Astrocyte of the cerebellum (primary cell): ENCODE results near the gene FAM228B.

Source experiments
- DNase-seq: peaks from one replicate; pipeline ENCODE4 v3.0.0-alpha.2; 2011; ENCODE audit warnings: low read depth
- H3K4me3 ChIP-seq: 2 replicates; pipeline ENCODE4 v1.5.1; 2011; ENCODE audit warnings: mild to moderate bottlenecking, low read depth, low read length, moderate library complexity
- CTCF ChIP-seq: IDR thresholded peaks from 2 replicates; pipeline ENCODE4 v1.5.1; 2012; ENCODE audit warnings: low read length, low read depth, moderate library complexity, mild to moderate bottlenecking; ENCODE audit errors: missing control alignments
- in situ Hi-C: cut with HindIII; loops from 2 replicates; pipeline ENCODE4 v1.10.0; 2017; ENCODE audit warnings: low sequenced_read_pairs

The FAM228B gene

DNA sequence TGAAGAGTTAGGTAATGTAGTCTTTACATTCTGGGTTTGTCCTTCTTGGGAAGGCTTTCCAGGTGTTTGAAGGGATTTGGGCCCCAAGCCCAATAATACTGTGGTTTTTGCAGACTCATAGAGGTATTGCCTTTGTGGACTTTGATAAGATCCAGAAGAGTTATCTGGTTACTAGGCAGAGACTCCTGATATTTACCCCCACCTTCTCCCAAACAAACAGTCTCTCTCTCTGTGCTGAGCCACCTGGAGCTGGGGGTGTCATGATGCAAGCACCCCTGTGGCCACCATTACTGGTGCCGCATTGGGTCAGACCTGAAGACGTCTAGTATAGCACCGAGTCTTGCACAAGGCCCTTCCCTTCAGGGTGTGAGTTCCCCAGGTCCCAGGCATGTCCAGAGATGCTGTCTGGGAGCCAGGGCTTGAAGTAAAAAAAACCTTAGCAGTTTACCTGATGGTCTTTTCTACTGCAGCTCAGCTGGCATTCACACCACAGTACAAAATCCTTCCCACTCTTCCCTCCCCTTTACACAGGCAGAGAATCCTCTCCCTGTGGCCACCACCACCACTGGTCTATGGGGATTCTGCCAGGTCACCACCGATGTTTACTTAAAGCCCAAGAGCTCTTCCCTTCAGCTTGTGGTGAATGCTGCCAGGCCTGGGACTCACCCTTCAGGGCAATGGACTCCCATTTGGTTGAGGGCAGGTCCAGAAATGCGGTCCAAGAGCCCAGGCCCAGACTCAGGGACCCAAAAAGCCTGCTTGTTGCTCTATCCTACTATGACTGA lies 29.3 kb downstream of the FAM228B start:
- no peak overlapping the region for H3K4me3 ChIP-seq
- TF ChIP-seq CTCF, result no peak
- in situ Hi-C loops, result no loop called here
- no peak for DNase-seq

DNA sequence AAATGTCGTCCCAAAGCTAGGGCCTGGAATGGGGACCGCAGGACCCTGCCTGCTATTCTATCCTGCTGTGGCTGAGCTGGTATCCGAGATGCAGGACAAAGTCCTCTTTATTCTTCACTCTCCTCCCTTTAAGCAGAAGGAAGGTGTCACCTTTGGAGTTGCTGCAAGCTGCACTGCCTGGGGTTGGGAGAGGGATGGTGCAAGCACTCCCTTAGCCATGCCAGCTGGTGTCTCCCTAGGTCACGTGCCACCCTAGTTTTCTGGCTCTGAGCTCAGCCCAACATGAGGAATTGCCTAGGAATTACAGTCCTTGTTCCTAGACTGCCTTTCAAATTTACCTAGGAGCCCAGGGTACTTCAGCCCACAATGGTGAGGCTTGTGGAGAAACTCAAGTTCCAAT lies 30.2 kb downstream of the FAM228B start:
- no peak overlapping the region for H3K4me3 ChIP-seq
- no peak for DNase-seq
- in situ Hi-C loops, result no loop called here
- no peak for TF ChIP-seq CTCF

DNA sequence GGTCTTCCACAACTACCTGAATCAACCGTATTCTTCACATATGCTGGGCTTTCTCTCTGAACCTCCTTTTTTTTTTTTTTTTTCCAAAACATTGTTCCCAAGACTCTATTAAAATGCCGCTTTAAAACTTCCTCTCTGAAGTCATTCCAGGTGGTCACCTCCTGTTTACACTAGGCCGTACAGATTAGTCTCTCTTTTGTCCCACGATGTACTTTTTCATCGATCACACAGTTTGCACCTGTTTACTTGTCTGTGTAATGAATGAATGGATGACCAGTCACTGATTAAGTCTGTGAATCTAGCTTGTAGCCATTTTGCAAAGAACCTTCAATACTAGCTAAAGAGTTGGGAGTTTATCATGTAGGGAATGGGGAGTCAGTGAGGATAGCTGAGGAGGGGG lies 34.9 kb downstream of the FAM228B start:
- in situ Hi-C loops, result no loop called here
- TF ChIP-seq CTCF, result no peak
- DNase-seq, result no peak
- H3K4me3 ChIP-seq, result no peak overlapping the region

GRCh38 chr2:24159708-24160107 lies 36.4 kb downstream of the FAM228B start:
- TF ChIP-seq CTCF, result no peak
- no peak for DNase-seq
- H3K4me3 ChIP-seq, result no peak overlapping the region
- in situ Hi-C loops, result no loop called here

- TF ChIP-seq CTCF, result no peak
- in situ Hi-C loops, result no loop called here
- DNase-seq, result no peak
- no peak overlapping the region for H3K4me3 ChIP-seq
These were observed 37.5 kb downstream of the FAM228B start for GRCh38 chr2:24160761-24161160.

DNA sequence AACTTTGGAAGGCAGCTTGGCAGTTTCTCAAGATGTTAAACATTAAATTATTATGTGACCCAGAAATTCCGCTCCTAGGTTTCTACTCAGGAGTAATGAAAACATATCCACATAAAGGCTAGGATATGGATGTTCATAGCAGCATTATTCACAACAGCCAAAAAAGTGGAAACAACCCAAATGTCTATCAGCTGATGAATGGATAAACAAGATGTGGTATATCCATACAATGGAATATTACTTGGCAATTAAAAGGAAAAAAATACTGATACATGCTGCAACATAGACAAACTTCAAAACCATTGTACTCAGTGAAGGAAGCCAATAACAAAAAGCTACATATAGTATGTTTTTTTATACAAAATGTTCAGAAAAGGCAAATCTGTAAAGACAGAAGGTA lies 39.2 kb downstream of the FAM228B start:
- no peak overlapping the region for H3K4me3 ChIP-seq
- no peak for DNase-seq
- in situ Hi-C loops, result no loop called here
- no peak for TF ChIP-seq CTCF
